ENCODE results near the gene S100A5. TPM values are rescaled to one million over a fixed set of nuclear protein-coding genes. Genes with fewer than 3 reads are reported as not detected.

Gene S100A5
- total and polyA plus RNA-seq, 4 donors: not detected

- WGBS (ENCODE audit: insufficient coverage): 97% methylated on average over 3 of the region's 3 CpGs
- no peaks in the 10 kb centered on the region for H3K9me3 ChIP-seq (ENCODE audit: control insufficient read depth, insufficient read depth, low read length)
- peaks cover 13% of the 10 kb centered on the region for H3K4me1 ChIP-seq (ENCODE audit: control insufficient read depth, insufficient read depth, low read length)
- no peaks in the 10 kb centered on the region for H3K36me3 ChIP-seq (ENCODE audit: control insufficient read depth, insufficient read depth, low read length)
- no peak overlapping the region for H3K4me3 ChIP-seq (ENCODE audit: low read depth, low read length)
- no peak overlapping the region for H3K27ac ChIP-seq (ENCODE audit: low read depth, low read length)
- no peak for DNase-seq (ENCODE audit: low read depth in 4 of 6, low spot score in 6 of 6)
- no peaks in the 10 kb centered on the region for H3K27me3 ChIP-seq (ENCODE audit: control insufficient read depth, insufficient read depth, low read length)
Observed at GRCh38 chr1:153561466-153561985, 20.8 kb upstream of the S100A5 start.

GRCh38 chr1:153560771-153561465, 20.2 kb upstream of the S100A5 start:
- Histone ChIP-seq H3K27ac (ENCODE audit: low read depth, low read length) (no peak overlapping the region), H3K4me1 (ENCODE audit: control insufficient read depth, insufficient read depth, low read length) (peaks cover 7% of the 10 kb centered on the region), H3K27me3 (ENCODE audit: control insufficient read depth, insufficient read depth, low read length) (no peaks in the 10 kb centered on the region), H3K4me3 (ENCODE audit: low read depth, low read length) (no peak overlapping the region), H3K36me3 (ENCODE audit: control insufficient read depth, insufficient read depth, low read length) (no peaks in the 10 kb centered on the region), H3K9me3 (ENCODE audit: control insufficient read depth, insufficient read depth, low read length) (no peaks in the 10 kb centered on the region)
- DNase-seq (ENCODE audit: low read depth in 4 of 6, low spot score in 6 of 6): no peak
- 86% methylated on average over 6 of the region's 10 CpGs for whole genome bisulfite sequencing (ENCODE audit: insufficient coverage)

- no peaks in the 10 kb centered on the region for H3K27me3 ChIP-seq (ENCODE audit: control insufficient read depth, insufficient read depth, low read length)
- WGBS (ENCODE audit: insufficient coverage): no CpG with 5 or more reads among the region's 2 CpGs
Observed at GRCh38 chr1:153560241-153560640, 19.5 kb upstream of the S100A5 start.

GRCh38 chr1:153557877-153558276, 17.1 kb upstream of the S100A5 start:
- Histone ChIP-seq H3K27me3 (ENCODE audit: control insufficient read depth, insufficient read depth, low read length) (no peaks in the 10 kb centered on the region), H3K36me3 (ENCODE audit: control insufficient read depth, insufficient read depth, low read length) (no peaks in the 10 kb centered on the region), H3K27ac (ENCODE audit: low read depth, low read length) (no peak overlapping the region), H3K4me1 (ENCODE audit: control insufficient read depth, insufficient read depth, low read length) (no peaks in the 10 kb centered on the region), H3K4me3 (ENCODE audit: low read depth, low read length) (no peak overlapping the region), H3K9me3 (ENCODE audit: control insufficient read depth, insufficient read depth, low read length) (no peaks in the 10 kb centered on the region)
- DNase-seq (ENCODE audit: low read depth in 4 of 6, low spot score in 6 of 6): no peak
- 100% methylated on average over 2 of the region's 3 CpGs for WGBS (ENCODE audit: insufficient coverage)

More at GRCh38 chr1:153560241-153560640, 19.5 kb upstream of the S100A5 start:
- no peak overlapping the region for H3K27ac ChIP-seq (ENCODE audit: low read depth, low read length)
- H3K4me3 ChIP-seq (ENCODE audit: low read depth, low read length): no peak overlapping the region
- no peak for DNase-seq (ENCODE audit: low read depth in 4 of 6, low spot score in 6 of 6)
- H3K36me3 ChIP-seq (ENCODE audit: control insufficient read depth, insufficient read depth, low read length): no peaks in the 10 kb centered on the region
- H3K4me1 ChIP-seq (ENCODE audit: control insufficient read depth, insufficient read depth, low read length): no peaks in the 10 kb centered on the region
- no peaks in the 10 kb centered on the region for H3K9me3 ChIP-seq (ENCODE audit: control insufficient read depth, insufficient read depth, low read length)

- Histone ChIP-seq H3K27me3 (ENCODE audit: control insufficient read depth, insufficient read depth, low read length) (no peaks in the 10 kb centered on the region), H3K9me3 (ENCODE audit: control insufficient read depth, insufficient read depth, low read length) (no peaks in the 10 kb centered on the region), H3K36me3 (ENCODE audit: control insufficient read depth, insufficient read depth, low read length) (no peaks in the 10 kb centered on the region), H3K4me1 (ENCODE audit: control insufficient read depth, insufficient read depth, low read length) (no peaks in the 10 kb centered on the region), H3K27ac (ENCODE audit: low read depth, low read length) (no peak overlapping the region), H3K4me3 (ENCODE audit: low read depth, low read length) (no peak overlapping the region)
- DNase-seq (ENCODE audit: low read depth in 4 of 6, low spot score in 6 of 6): no peak
- no CpG with 5 or more reads among the region's 1 CpG for WGBS (ENCODE audit: insufficient coverage)
Observed at GRCh38 chr1:153556348-153556747, 15.6 kb upstream of the S100A5 start.

GRCh38 chr1:153553830-153554541, 13.3 kb upstream of the S100A5 start:
- Histone ChIP-seq H3K36me3 (ENCODE audit: control insufficient read depth, insufficient read depth, low read length) (no peaks in the 10 kb centered on the region), H3K27ac (ENCODE audit: low read depth, low read length) (no peak overlapping the region), H3K27me3 (ENCODE audit: control insufficient read depth, insufficient read depth, low read length) (no peaks in the 10 kb centered on the region), H3K9me3 (ENCODE audit: control insufficient read depth, insufficient read depth, low read length) (no peaks in the 10 kb centered on the region), H3K4me3 (ENCODE audit: low read depth, low read length) (no peak overlapping the region), H3K4me1 (ENCODE audit: control insufficient read depth, insufficient read depth, low read length) (no peaks in the 10 kb centered on the region)
- DNase-seq (ENCODE audit: low read depth in 4 of 6, low spot score in 6 of 6): no peak
- WGBS (ENCODE audit: insufficient coverage): no CpG with 5 or more reads among the region's 2 CpGs

GRCh38 chr1:153553096-153553495, 12.4 kb upstream of the S100A5 start:
- Histone ChIP-seq H3K4me1 (ENCODE audit: control insufficient read depth, insufficient read depth, low read length) (no peaks in the 10 kb centered on the region), H3K9me3 (ENCODE audit: control insufficient read depth, insufficient read depth, low read length) (no peaks in the 10 kb centered on the region), H3K36me3 (ENCODE audit: control insufficient read depth, insufficient read depth, low read length) (no peaks in the 10 kb centered on the region), H3K4me3 (ENCODE audit: low read depth, low read length) (no peak overlapping the region), H3K27me3 (ENCODE audit: control insufficient read depth, insufficient read depth, low read length) (no peaks in the 10 kb centered on the region), H3K27ac (ENCODE audit: low read depth, low read length) (no peak overlapping the region)
- no peak for DNase-seq (ENCODE audit: low read depth in 4 of 6, low spot score in 6 of 6)
- WGBS (ENCODE audit: insufficient coverage): 86% methylated on average over 9 of the region's 12 CpGs

GRCh38 chr1:153552335-153552734, 11.6 kb upstream of the S100A5 start:
- no peaks in the 10 kb centered on the region for H3K4me1 ChIP-seq (ENCODE audit: control insufficient read depth, insufficient read depth, low read length)
- DNase-seq (ENCODE audit: low read depth in 4 of 6, low spot score in 6 of 6): no peak
- no peaks in the 10 kb centered on the region for H3K36me3 ChIP-seq (ENCODE audit: control insufficient read depth, insufficient read depth, low read length)
- no peak overlapping the region for H3K27ac ChIP-seq (ENCODE audit: low read depth, low read length)
- H3K9me3 ChIP-seq (ENCODE audit: control insufficient read depth, insufficient read depth, low read length): no peaks in the 10 kb centered on the region
- H3K4me3 ChIP-seq (ENCODE audit: low read depth, low read length): no peak overlapping the region
- WGBS (ENCODE audit: insufficient coverage): 85% methylated on average over 5 of the region's 8 CpGs
- H3K27me3 ChIP-seq (ENCODE audit: control insufficient read depth, insufficient read depth, low read length): no peaks in the 10 kb centered on the region

- 82% methylated on average over 7 of the region's 10 CpGs for WGBS (ENCODE audit: insufficient coverage)
- Histone ChIP-seq H3K4me1 (ENCODE audit: control insufficient read depth, insufficient read depth, low read length) (peaks cover 9% of the 10 kb centered on the region), H3K27ac (ENCODE audit: low read depth, low read length) (no peak overlapping the region), H3K4me3 (ENCODE audit: low read depth, low read length) (no peak overlapping the region), H3K9me3 (ENCODE audit: control insufficient read depth, insufficient read depth, low read length) (no peaks in the 10 kb centered on the region), H3K27me3 (ENCODE audit: control insufficient read depth, insufficient read depth, low read length) (no peaks in the 10 kb centered on the region), H3K36me3 (ENCODE audit: control insufficient read depth, insufficient read depth, low read length) (no peaks in the 10 kb centered on the region)
- DNase-seq (ENCODE audit: low read depth in 4 of 6, low spot score in 6 of 6): no peak
Observed at GRCh38 chr1:153550827-153551500, 10.2 kb upstream of the S100A5 start.
